ENCODE measurements around the gene WDR26.
"Not testable (repeated sequence)": the region's sequence is repeated elsewhere in the genome, so short reads cannot be mapped to it uniquely, and the experiment has no call there.

The WDR26 gene

GRCh38 chr1:224343679-224344078 lies 90.9 kb downstream of the WDR26 start:
- no peak for DNase-seq

GRCh38 chr1:224340453-224341384 lies 93.9 kb downstream of the WDR26 start:
- not testable (repeated sequence) for DNase-seq

GRCh38 chr1:224339442-224340033 lies 95.1 kb downstream of the WDR26 start:
- DNase-seq: no peak

- no peak for DNase-seq
Observed at GRCh38 chr1:224338150-224338838, 96.3 kb downstream of the WDR26 start.

All from activated CD4-positive, CD25-positive, alpha-beta regulatory T cell (primary cell).